Stomach smooth muscle (tissue), 2 donors: ENCODE data around the gene ERF.

ENCODE experiments used
- H3K27ac ChIP-seq: one replicate; pipeline ENCODE4 v1.7.0; 2013; ENCODE audit warnings: mild to moderate bottlenecking, low read length, inconsistent platforms
- H3K27me3 ChIP-seq, 2 donors: one replicate each; pipeline ENCODE4 v1.7.0; 2013; ENCODE audit warnings: low read length in 2 of 2; ENCODE audit not compliant: insufficient read depth in 2 of 2, control insufficient read depth in 1 of 2
- H3K36me3 ChIP-seq, 2 donors: one replicate each; pipeline ENCODE4 v1.7.0; 2013; ENCODE audit warnings: low read length in 2 of 2; ENCODE audit not compliant: control insufficient read depth in 2 of 2, insufficient read depth in 2 of 2
- H3K4me1 ChIP-seq: one replicate; pipeline ENCODE4 v1.7.0; 2013; ENCODE audit warnings: low read length; ENCODE audit not compliant: control insufficient read depth, insufficient read depth
- H3K4me3 ChIP-seq, 2 donors: one replicate each; pipeline ENCODE4 v1.7.0; 2013; ENCODE audit warnings: low read length in 2 of 2
- H3K9ac ChIP-seq, 2 donors: one replicate each; pipeline ENCODE4 v1.7.0; 2013; ENCODE audit warnings: low read length in 2 of 2, mild to moderate bottlenecking in 1 of 2
- H3K9me3 ChIP-seq, 2 donors: one replicate each; pipeline ENCODE4 v1.7.0; 2013; ENCODE audit warnings: low read length in 2 of 2; ENCODE audit not compliant: control insufficient read depth in 2 of 2
- donor health status: healthy.
- donor health status: Pancreatic carcinoma.

ERF gene

GRCh38 chr19:42286349-42287016 lies 31.6 kb upstream of the ERF start:
- peak overlapping the region; percentile 7 to 55 for H3K9ac ChIP-seq

DNA sequence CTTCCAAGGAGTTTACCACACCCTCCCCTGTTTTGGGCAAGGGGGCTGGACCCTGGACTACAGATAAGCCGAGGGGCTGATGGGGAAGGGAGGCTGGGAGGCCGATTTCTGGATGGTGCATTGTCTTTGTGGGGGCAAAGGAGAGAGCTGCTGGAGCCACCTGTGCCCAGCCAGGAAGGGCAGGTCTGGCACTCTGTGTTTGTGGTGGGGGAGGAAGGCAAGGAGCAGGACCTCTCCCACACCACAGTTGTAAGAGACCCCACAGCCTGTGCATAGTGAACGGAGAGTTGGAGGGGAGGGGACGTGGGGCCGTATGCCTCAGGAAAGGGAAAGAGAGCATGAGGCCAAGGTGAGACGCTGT lies 31.0 kb upstream of the ERF start:
- Histone ChIP-seq H3K9ac (peak overlapping the region; percentile 55 to 69), H3K4me1 (peaks cover 49% of the 10 kb centered on the region), H3K27ac (peak overlapping the region; percentile 76), H3K4me3 (peak overlapping the region; percentile 79 to 84), H3K9me3 (no peaks in the 10 kb centered on the region), H3K36me3 (peaks cover 28 to 33% of the 10 kb centered on the region in 2 donors), H3K27me3 (no peaks in the 10 kb centered on the region)

More at GRCh38 chr19:42286349-42287016, 31.6 kb upstream of the ERF start:
- peak overlapping the region; percentile 76 for H3K27ac ChIP-seq
- H3K4me3 ChIP-seq, result peak overlapping the region in 1 of 2 donors; percentile 79
- H3K4me1 ChIP-seq, result peaks cover 47% of the 10 kb centered on the region
- no peaks in the 10 kb centered on the region for H3K9me3 ChIP-seq
- H3K27me3 ChIP-seq, result no peaks in the 10 kb centered on the region
- peaks cover 28 to 33% of the 10 kb centered on the region in 2 donors for H3K36me3 ChIP-seq

GRCh38 chr19:42285541-42285941 lies 30.6 kb upstream of the ERF start:
- peaks cover 28 to 33% of the 10 kb centered on the region in 2 donors for H3K36me3 ChIP-seq
- no peaks in the 10 kb centered on the region for H3K27me3 ChIP-seq
- peak overlapping the region; percentile 55 to 69 for H3K9ac ChIP-seq
- H3K4me3 ChIP-seq, result peak overlapping the region; percentile 79 to 84
- H3K27ac ChIP-seq, result peak overlapping the region; percentile 76
- no peaks in the 10 kb centered on the region for H3K9me3 ChIP-seq
- peaks cover 49% of the 10 kb centered on the region for H3K4me1 ChIP-seq

DNA sequence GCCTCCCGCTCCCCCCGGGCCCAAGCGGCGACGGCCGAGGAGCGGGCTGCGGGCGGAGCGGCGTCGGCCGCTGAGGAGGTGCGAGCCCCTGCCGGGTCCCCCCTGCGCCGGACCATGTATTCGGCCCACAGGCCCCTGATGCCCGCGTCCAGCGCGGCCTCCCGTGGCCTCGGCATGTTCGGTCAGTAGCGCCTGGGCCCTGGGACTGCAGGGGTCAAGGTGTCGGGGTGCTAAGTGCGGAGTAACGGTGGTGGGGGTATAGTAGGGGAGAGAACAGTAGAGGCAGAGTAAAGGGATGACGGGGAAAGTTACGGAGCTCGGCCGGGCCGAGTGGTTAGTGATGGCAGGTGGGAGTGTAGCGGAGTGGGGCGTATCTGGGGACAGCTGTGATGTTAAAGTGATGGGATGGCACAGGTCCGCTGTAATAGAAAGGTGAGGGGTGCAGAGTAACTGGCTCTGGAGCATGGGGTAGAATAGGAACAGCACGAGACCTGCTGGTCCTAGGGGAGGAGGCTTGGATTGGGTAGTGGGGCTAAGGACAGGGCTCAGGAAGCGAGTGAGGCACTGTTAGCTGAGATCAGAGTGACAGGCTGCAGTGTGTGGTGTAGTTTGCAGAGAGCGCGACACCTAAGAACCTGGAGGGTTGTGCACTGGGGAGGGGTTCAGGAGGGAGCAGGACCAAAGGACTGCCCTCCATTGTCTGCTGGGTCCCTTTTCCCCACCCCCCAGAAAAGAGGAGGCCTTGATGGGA lies 29.8 kb upstream of the ERF start:
- Histone ChIP-seq H3K27ac (peak overlapping the region; percentile 76), H3K9ac (peak overlapping the region; percentile 55 to 69), H3K4me1 (peaks cover 56% of the 10 kb centered on the region), H3K27me3 (no peaks in the 10 kb centered on the region), H3K9me3 (no peaks in the 10 kb centered on the region), H3K36me3 (peaks cover 26% of the 10 kb centered on the region in 2 donors), H3K4me3 (peak overlapping the region; percentile 79 to 84)

GRCh38 chr19:42284066-42284501 lies 29.2 kb upstream of the ERF start:
- peaks cover 63% of the 10 kb centered on the region for H3K4me1 ChIP-seq
- H3K36me3 ChIP-seq, result peaks cover 19 to 20% of the 10 kb centered on the region in 2 donors
- H3K4me3 ChIP-seq, result peak overlapping the region in 1 of 2 donors; percentile 66
- H3K9ac ChIP-seq, result no peak overlapping the region
- no peak overlapping the region for H3K27ac ChIP-seq
- H3K9me3 ChIP-seq, result no peaks in the 10 kb centered on the region
- H3K27me3 ChIP-seq, result no peaks in the 10 kb centered on the region

DNA sequence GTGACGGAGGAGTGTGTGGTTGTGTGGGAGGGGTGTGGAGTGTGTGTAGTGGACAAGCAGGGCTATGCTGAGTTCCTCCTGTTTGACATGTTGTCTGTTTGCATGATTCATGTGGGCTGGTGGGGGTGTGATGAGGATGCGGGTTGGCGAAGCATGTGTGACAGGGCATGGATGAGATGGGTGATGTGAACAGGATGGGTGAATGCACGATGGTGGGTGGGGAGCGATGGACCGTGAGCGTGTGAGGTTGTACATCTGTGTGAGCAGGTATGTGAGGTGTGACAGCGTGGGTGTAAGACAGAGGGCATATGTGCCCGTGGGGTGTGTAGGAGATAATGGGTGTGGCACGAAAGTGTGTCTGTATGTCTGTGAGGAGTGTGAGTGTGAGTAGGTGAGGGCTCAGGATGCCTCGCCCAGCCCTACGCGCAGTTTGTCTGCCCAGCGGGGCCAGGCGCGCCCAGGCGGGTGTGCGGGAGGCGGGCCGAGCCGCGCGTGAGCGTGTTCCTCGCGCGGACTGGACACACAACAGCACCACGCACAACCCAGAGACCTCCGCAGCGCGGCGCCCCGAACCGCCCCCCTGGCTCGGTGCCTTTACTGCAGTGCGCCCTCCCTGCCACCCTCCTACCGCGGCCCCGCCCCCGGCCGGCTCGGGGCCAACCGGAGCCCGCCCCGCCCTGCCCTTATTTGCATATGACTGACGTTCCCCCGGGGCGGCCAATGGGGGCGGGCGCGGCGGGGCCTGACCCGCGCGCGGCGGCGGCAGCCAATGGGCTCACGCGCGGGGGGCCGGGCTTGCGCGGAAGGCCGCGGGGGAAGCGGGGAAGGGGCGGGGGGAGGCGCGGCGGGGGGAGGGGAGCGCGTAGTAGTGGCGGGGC lies 28.5 kb upstream of the ERF start:
- no peaks in the 10 kb centered on the region for H3K9me3 ChIP-seq
- peak overlapping the region; percentile 73 to 77 for H3K9ac ChIP-seq
- H3K36me3 ChIP-seq, result peaks cover 13 to 14% of the 10 kb centered on the region in 2 donors
- H3K4me3 ChIP-seq, result peak overlapping the region; percentile 49 to 75
- peaks cover 69% of the 10 kb centered on the region for H3K4me1 ChIP-seq
- H3K27ac ChIP-seq, result peak overlapping the region; percentile 84
- no peaks in the 10 kb centered on the region for H3K27me3 ChIP-seq

GRCh38 chr19:42282819-42283187 lies 27.9 kb upstream of the ERF start:
- H3K4me3 ChIP-seq, result peak overlapping the region; percentile 49 to 75
- peaks cover 76% of the 10 kb centered on the region for H3K4me1 ChIP-seq
- peaks cover 7% of the 10 kb centered on the region in 2 donors for H3K36me3 ChIP-seq
- H3K27ac ChIP-seq, result peak overlapping the region; percentile 84
- H3K9me3 ChIP-seq, result no peaks in the 10 kb centered on the region
- no peaks in the 10 kb centered on the region for H3K27me3 ChIP-seq
- peak overlapping the region; percentile 73 to 77 for H3K9ac ChIP-seq

DNA sequence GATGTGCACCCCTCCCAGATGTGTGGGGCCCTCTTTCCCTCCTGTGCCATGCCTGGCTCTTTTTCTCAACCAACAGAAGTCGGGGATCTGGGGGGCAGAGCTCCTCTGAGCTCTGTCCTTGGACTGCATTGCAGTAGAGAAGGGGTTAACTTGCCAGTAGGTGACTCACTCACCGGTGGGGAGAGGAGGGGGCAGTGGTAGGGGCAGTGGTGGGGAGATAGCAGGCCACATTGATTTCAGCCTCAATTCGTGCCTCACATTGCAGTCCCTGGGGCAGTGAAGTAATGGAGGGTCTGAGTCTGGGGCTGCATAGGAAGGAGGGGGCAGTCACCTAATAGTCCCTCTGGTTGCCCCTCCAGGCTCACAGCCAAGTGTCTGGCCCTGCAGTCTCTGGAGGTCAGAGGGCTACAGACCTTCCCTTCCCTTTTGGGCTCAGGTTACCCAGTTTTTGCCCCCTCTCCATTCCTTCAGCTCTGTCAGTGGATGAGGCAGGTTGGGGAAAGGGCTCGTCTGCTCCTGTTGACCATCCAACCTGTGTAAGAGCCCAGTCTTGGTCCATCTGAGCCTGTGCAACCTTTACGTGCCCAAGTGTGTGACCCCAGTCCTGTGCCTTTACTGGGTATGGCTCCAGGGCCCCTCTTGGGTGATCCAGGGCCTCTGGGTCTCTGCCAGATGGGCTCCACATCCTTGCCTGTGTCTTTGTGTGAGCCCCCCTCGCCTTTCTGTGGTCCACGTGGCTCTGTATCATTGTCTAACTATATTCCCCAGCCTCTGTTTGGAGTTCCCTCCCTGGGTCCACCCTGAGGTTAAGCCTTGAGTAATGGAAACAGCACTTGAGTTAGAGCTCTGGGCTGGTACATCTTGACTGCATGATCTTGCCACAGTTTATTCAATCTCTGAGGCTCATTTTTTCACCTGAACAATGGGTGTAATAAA lies 27.2 kb upstream of the ERF start:
- Histone ChIP-seq H3K9me3 (no peaks in the 10 kb centered on the region), H3K4me3 (peak overlapping the region; percentile 55 to 89), H3K4me1 (peaks cover 82% of the 10 kb centered on the region), H3K27ac (peak overlapping the region; percentile 88), H3K36me3 (peaks cover under 1% of the 10 kb centered on the region in 2 donors), H3K9ac (peak overlapping the region; percentile 58 to 66), H3K27me3 (no peaks in the 10 kb centered on the region)

DNA sequence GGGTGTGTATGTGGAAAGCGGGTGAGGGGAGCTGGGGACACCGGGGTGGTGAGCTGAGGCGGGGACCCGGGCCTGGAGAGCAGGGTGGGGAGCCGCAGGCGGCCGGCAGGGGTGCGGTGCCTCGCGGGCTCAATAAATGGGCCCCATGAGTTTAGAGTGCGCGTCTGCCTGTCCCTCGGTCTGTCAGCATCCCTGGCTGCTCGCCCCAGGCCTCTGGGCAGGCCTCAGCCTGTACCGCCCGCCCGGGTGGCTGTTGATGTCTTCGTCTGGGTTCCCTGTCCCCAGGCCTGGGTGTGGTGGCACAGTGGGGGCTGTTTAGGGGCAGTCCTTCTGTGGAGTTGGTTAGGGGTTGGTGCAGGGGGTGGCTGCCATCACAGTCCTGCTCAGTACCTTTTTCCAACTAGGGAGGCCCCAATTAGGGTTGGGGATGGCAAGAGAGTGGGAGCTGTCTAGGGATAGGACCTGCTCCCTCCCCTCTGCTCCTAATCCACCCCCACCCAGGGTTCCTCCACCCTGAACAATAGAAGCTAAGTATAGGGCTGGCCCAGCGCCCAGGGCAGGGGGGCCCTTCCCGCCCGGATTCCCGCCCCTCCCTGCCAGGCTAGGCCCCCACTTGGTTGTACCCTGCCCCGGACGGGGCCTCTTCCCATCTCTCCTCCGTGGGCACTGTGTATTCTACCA lies 26.4 kb upstream of the ERF start:
- Histone ChIP-seq H3K36me3 (no peaks in the 10 kb centered on the region), H3K4me3 (peak overlapping the region; percentile 55 to 89), H3K9me3 (no peaks in the 10 kb centered on the region), H3K27me3 (no peaks in the 10 kb centered on the region), H3K4me1 (peaks cover 82% of the 10 kb centered on the region), H3K9ac (peak overlapping the region; percentile 58 to 66), H3K27ac (peak overlapping the region; percentile 88)
